NCI-H128 (cell line): ENCODE data around the gene PROSER3.
"Not testable (repeated sequence)": the region's sequence is repeated elsewhere in the genome, so short reads cannot be mapped to it uniquely, and the experiment has no call there.

Source experiments
- DNase-seq: peaks from one replicate; lab custom pipeline; 2025; ENCODE audit not compliant: unreplicated experiment; lab: John Stamatoyannopoulos, UW

The PROSER3 gene

GRCh38 chr19:35789978-35790944 lies 32.3 kb downstream of the PROSER3 start:
- no peak for DNase-seq

GRCh38 chr19:35790981-35791813 lies 33.2 kb downstream of the PROSER3 start:
- no peak for DNase-seq

- no peak for DNase-seq
Measured at GRCh38 chr19:35791814-35792279, 33.9 kb downstream of the PROSER3 start.

- DNase-seq = no peak
Measured at GRCh38 chr19:35792312-35792711, 34.3 kb downstream of the PROSER3 start.

GRCh38 chr19:35792888-35793287 lies 34.9 kb downstream of the PROSER3 start:
- no peak for DNase-seq

- no peak for DNase-seq
Measured at GRCh38 chr19:35793381-35794165, 35.6 kb downstream of the PROSER3 start.

- not testable (repeated sequence) for DNase-seq
Measured at GRCh38 chr19:35795564-35795963, 37.6 kb downstream of the PROSER3 start.

GRCh38 chr19:35796645-35797542 lies 38.9 kb downstream of the PROSER3 start:
- no peak for DNase-seq

GRCh38 chr19:35797663-35798062 lies 39.7 kb downstream of the PROSER3 start:
- no peak for DNase-seq

GRCh38 chr19:35801828-35802227 lies 43.9 kb downstream of the PROSER3 start:
- no peak for DNase-seq

GRCh38 chr19:35805526-35806102 lies 47.6 kb downstream of the PROSER3 start:
- DNase-seq = no peak

- no peak for DNase-seq
Measured at GRCh38 chr19:35806597-35806996, 48.6 kb downstream of the PROSER3 start.

- no peak for DNase-seq
Measured at GRCh38 chr19:35807633-35808032, 49.7 kb downstream of the PROSER3 start.

- no peak for DNase-seq
Measured at GRCh38 chr19:35811317-35812219, 53.6 kb downstream of the PROSER3 start.

GRCh38 chr19:35812220-35813042 lies 54.5 kb downstream of the PROSER3 start, which contains the start of gene PRODH2:
TSS of gene PRODH2 (minus strand) at chr19:35812845. CDS start at chr19:35812805, 40 bp downstream.
- DNase-seq = no peak

GRCh38 chr19:35813043-35813890 lies 55.3 kb downstream of the PROSER3 start:
- no peak for DNase-seq

GRCh38 chr19:35816262-35816661 lies 58.3 kb downstream of the PROSER3 start:
- DNase-seq = no peak
